A172 (cell line): ENCODE data around the gene ARHGAP1. TPM values are rescaled to one million over a fixed set of nuclear protein-coding genes. Genes with fewer than 3 reads are reported as not detected.

Source experiments
- DNase-seq: peaks from one replicate; pipeline ENCODE4 v3.0.0-alpha.2; 2015; ENCODE audit warnings: low spot score
- total RNA-seq: library from RNA; depleted of rRNA; stranded (reverse); fragments of >200 nt; shearing (Covaris generic); gene quantifications from 2 replicates; pipeline ENCODE4 v1.2.3, GENCODE V29; 2014

The ARHGAP1 gene
- total RNA-seq, 1 experiment from 2014 or later: 47.6 TPM

GRCh38 chr11:46694072-46694471 is 6.3 kb downstream of the ARHGAP1 start:
- peak; percentile 76 for DNase-seq

GRCh38 chr11:46693597-46694012 is 6.8 kb downstream of the ARHGAP1 start:
- peak; percentile 89 for DNase-seq

- no peak for DNase-seq
These were observed 8.0 kb downstream of the ARHGAP1 start for GRCh38 chr11:46692450-46692849.

GRCh38 chr11:46690702-46691101 is 9.7 kb downstream of the ARHGAP1 start:
- DNase-seq: no peak

GRCh38 chr11:46686886-46687795 is 13.3 kb downstream of the ARHGAP1 start:
- peak; percentile 51 for DNase-seq

GRCh38 chr11:46684367-46684766 is 16.1 kb downstream of the ARHGAP1 start:
- no peak for DNase-seq

- DNase-seq: peak; percentile 76
These were observed 17.4 kb downstream of the ARHGAP1 start for GRCh38 chr11:46682773-46683752.

GRCh38 chr11:46681814-46682213 is 18.6 kb downstream of the ARHGAP1 start:
- DNase-seq: no peak

GRCh38 chr11:46680815-46681214 is 19.6 kb downstream of the ARHGAP1 start:
- no peak for DNase-seq

GRCh38 chr11:46680164-46680760 is 20.2 kb downstream of the ARHGAP1 start:
- DNase-seq: no peak

- no peak for DNase-seq
These were observed 20.9 kb downstream of the ARHGAP1 start for GRCh38 chr11:46679241-46680163.

GRCh38 chr11:46678741-46679130 is 21.7 kb downstream of the ARHGAP1 start:
- DNase-seq: no peak

- DNase-seq: no peak
These were observed 22.3 kb downstream of the ARHGAP1 start for GRCh38 chr11:46677991-46678740.

- DNase-seq: no peak
These were observed 23.2 kb downstream of the ARHGAP1 start for GRCh38 chr11:46677169-46677568.

GRCh38 chr11:46676436-46677158 is 23.8 kb downstream of the ARHGAP1 start:
- DNase-seq: no peak

- no peak for DNase-seq
These were observed 24.5 kb downstream of the ARHGAP1 start for GRCh38 chr11:46675949-46676348.

GRCh38 chr11:46675288-46675851 is 25.0 kb downstream of the ARHGAP1 start:
- DNase-seq: peak; percentile 38

- DNase-seq: no peak
These were observed 25.7 kb downstream of the ARHGAP1 start for GRCh38 chr11:46674463-46675287.
